HepG2 (cell line): Measurements from ENCODE around the gene ABHD4. TPM values are rescaled to one million over a fixed set of nuclear protein-coding genes. Genes with fewer than 3 reads are reported as not detected.

Experiments
- ATF7-NPFF ChIP-seq: sonication (generic); formaldehyde crosslinking; IDR thresholded peaks from 2 replicates; pipeline ENCODE4 v1.8.1; 2023; ENCODE audit warnings: mild to moderate bottlenecking, low read depth, missing genetic modification reagents, moderate library complexity
- DNMT1 ChIP-seq: sonication (generic); formaldehyde crosslinking; IDR thresholded peaks from 2 replicates; pipeline ENCODE4 v1.5.1; 2020; ENCODE audit warnings: mild to moderate bottlenecking, missing genetic modification reagents
- FOXA1 ChIP-seq, 2 experiments: fragments of 450-650 bp in 1 of 2; sonication (generic) in 1 of 2; formaldehyde crosslinking in 1 of 2; IDR thresholded peaks; 2 replicates each; pipeline versions ENCODE4 v1.4.0 to v1.6.1; 2016 to 2020; ENCODE audit warnings: missing genetic modification reagents in 1 of 2
- FOXO1 ChIP-seq: sonication (generic); formaldehyde crosslinking; IDR thresholded peaks from 2 replicates; pipeline ENCODE4 v1.4.0; 2020; ENCODE audit warnings: missing genetic modification reagents
- GTF2F1 ChIP-seq: fragments of 150-350 bp; IDR thresholded peaks from 2 replicates; pipeline ENCODE4 v1.6.1; 2014; ENCODE audit warnings: low read length
- LRRFIP1 ChIP-seq: sonication (generic); formaldehyde crosslinking; conservative IDR thresholded peaks from 2 replicates; pipeline ENCODE4 v1.4.0; 2020; ENCODE audit warnings: missing genetic modification reagents
- MIER3 ChIP-seq: IDR thresholded peaks from 2 replicates; pipeline ENCODE4 v1.6.1; 2016; ENCODE audit warnings: missing compliant biosample characterization, borderline replicate concordance
- NFKBIZ ChIP-seq: IDR thresholded peaks from 2 replicates; pipeline ENCODE4 v1.6.1; 2018; ENCODE audit warnings: missing genetic modification reagents, missing compliant biosample characterization
- NFYB ChIP-seq: sonication (generic); formaldehyde crosslinking; IDR thresholded peaks from 2 replicates; pipeline ENCODE4 v1.4.0; 2020; ENCODE audit warnings: missing genetic modification reagents
- SNAI1 ChIP-seq: sonication (generic); formaldehyde crosslinking; IDR thresholded peaks from 2 replicates; pipeline ENCODE4 v1.5.0; 2020; ENCODE audit warnings: mild to moderate bottlenecking, missing genetic modification reagents, borderline replicate concordance
- ZMYM3 ChIP-seq: sonication (generic); formaldehyde crosslinking; IDR thresholded peaks from 2 replicates; pipeline ENCODE4 v1.5.1; 2020; ENCODE audit warnings: mild to moderate bottlenecking, missing genetic modification reagents
- ZNF317 ChIP-seq: sonication (generic); formaldehyde crosslinking; IDR thresholded peaks from 2 replicates; pipeline ENCODE4 v1.5.0; 2020; ENCODE audit warnings: mild to moderate bottlenecking, missing genetic modification reagents
- ZNF331 ChIP-seq: sonication (generic); formaldehyde crosslinking; IDR thresholded peaks from 2 replicates; pipeline ENCODE4 v1.4.0; 2020; ENCODE audit warnings: missing genetic modification reagents
- ZNF460 ChIP-seq: sonication (generic); formaldehyde crosslinking; IDR thresholded peaks from 2 replicates; pipeline ENCODE4 v1.5.1; 2020; ENCODE audit warnings: missing genetic modification reagents, mild to moderate bottlenecking, borderline replicate concordance
- ZNF558 ChIP-seq: sonication (generic); formaldehyde crosslinking; IDR thresholded peaks from 2 replicates; pipeline ENCODE4 v1.9.0; 2022; ENCODE audit warnings: mild to moderate bottlenecking, missing genetic modification reagents, borderline replicate concordance
- ZNF672 ChIP-seq: sonication (generic); formaldehyde crosslinking; IDR thresholded peaks from 2 replicates; pipeline ENCODE4 v1.8.1; 2022; ENCODE audit warnings: missing genetic modification reagents
- polyA plus RNA-seq, 8 experiments: library from polyadenylated mRNA; depleted of rRNA in 3 of 8; stranded (reverse) in 7 of 8; unstranded in 1 of 8; fragments of >200 nt; fragmentation: Illumina TruSeq in 4 of 8; extraction: Trizol in 4 of 8; gene quantifications; 2 replicates each; pipeline versions ENCODE4 v1.2.1 to v1.2.3, GENCODE V29; 2011 to 2016; ENCODE audit warnings: low read depth in 4 of 8, missing spikeins in 1 of 8, mixed read lengths in 1 of 8; ENCODE audit not compliant: insufficient read depth in 1 of 8
- total RNA-seq, 5 experiments: library from RNA; depleted of rRNA; stranded (reverse); fragments of >200 nt; fragmentation: Illumina TruSeq; extraction: Trizol; gene quantifications; 2 replicates each; pipeline ENCODE4 v1.2.3, GENCODE V29; 2016; ENCODE audit warnings: low read depth in 1 of 5

ABHD4 gene
- total and polyA plus RNA-seq, 2 of the 13 experiments (the other 11 are each of a cell fraction or from before 2014, with no cell fraction given), result 16.1 to 47.5 TPM

DNA sequence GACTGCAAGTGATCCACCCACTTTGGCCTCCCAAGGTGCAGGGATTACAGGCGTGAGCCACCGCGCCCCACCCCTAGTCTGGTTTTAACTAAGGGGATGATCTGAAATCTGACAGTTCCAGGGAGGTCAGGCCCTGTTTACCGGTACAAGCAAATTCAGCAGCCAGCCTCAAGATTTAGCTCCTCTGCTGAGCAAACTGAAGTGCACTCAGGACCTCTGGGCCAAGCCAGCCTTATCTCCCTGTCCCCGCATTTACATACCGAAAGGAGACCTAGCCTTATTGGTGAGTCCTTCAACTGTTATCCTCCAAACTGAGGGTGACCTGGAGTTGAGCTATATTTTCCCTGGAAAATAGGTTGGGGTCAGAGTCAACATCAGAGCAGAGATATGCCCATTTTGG lies 835 bp upstream of the ABHD4 start (continued):
- TF ChIP-seq LRRFIP1 (0 out of 2 replicates have a peak, but pooled peaks have one; percentile 3), ATF7-NPFF (CRISPR knock-in tag) (peak; percentile 13; the same call in 1 of the 2 replicates), ZNF558 (CRISPR knock-in tag) (peak; percentile 65; the same call in 1 of the 2 replicates), MIER3 (CRISPR knock-in tag) (0 out of 2 replicates have a peak, but pooled peaks have one; percentile 11), ZNF317 (CRISPR knock-in tag) (peak; percentile 19; the same call in 1 of the 2 replicates), NFYB (0 out of 2 replicates have a peak, but pooled peaks have one; percentile 8), GTF2F1 (no peak), FOXO1 (peak; percentile 18; the same call in 1 of the 2 replicates), ZMYM3 (CRISPR knock-in tag) (peak; percentile 45), SNAI1 (CRISPR knock-in tag) (0 out of 2 replicates have a peak, but pooled peaks have one; percentile 57), ZNF331 (CRISPR knock-in tag) (0 out of 2 replicates have a peak, but pooled peaks have one; percentile 33), FOXA1 (IDR thresholded peaks at IDR 0.05) (no peak), FOXA1 (CRISPR knock-in tag; IDR thresholded peaks at IDR 0.05) (0 out of 2 replicates have a peak, but pooled peaks have one; percentile 19), DNMT1 (CRISPR knock-in tag) (no peak), NFKBIZ (CRISPR knock-in tag) (peak; percentile 35; the same call in 1 of the 2 replicates), ZNF672 (CRISPR knock-in tag) (no peak), ZNF460 (CRISPR knock-in tag) (peak; percentile 90)
